NB4 (cell line): ENCODE data around the gene TSPAN18.

Experiments used
- MYC ChIP-seq: IDR thresholded peaks from 2 replicates; pipeline ENCODE4 v1.6.1; 2011; ENCODE audit warnings: low read depth, low read length
- POLR2A ChIP-seq: IDR thresholded peaks from 2 replicates; pipeline ENCODE4 v1.6.1; 2011; ENCODE audit warnings: mild to moderate bottlenecking; ENCODE audit not compliant: insufficient read length; ENCODE audit errors: extremely low read depth
- TF ChIP-seq, protein P1 (sequence below): IDR thresholded peaks from one replicate; pipeline ENCODE4 v1.5.1; 2012; ENCODE audit warnings: low read depth, low read length
- TF ChIP-seq, protein P2 (sequence below): IDR thresholded peaks from 2 replicates; pipeline ENCODE4 v1.6.1; 2011; ENCODE audit warnings: low read depth, low read length

GRCh38 chr11:44862558-44863101, 135.9 kb downstream of the TSPAN18 start:
- TF ChIP-seq, protein P1, sequence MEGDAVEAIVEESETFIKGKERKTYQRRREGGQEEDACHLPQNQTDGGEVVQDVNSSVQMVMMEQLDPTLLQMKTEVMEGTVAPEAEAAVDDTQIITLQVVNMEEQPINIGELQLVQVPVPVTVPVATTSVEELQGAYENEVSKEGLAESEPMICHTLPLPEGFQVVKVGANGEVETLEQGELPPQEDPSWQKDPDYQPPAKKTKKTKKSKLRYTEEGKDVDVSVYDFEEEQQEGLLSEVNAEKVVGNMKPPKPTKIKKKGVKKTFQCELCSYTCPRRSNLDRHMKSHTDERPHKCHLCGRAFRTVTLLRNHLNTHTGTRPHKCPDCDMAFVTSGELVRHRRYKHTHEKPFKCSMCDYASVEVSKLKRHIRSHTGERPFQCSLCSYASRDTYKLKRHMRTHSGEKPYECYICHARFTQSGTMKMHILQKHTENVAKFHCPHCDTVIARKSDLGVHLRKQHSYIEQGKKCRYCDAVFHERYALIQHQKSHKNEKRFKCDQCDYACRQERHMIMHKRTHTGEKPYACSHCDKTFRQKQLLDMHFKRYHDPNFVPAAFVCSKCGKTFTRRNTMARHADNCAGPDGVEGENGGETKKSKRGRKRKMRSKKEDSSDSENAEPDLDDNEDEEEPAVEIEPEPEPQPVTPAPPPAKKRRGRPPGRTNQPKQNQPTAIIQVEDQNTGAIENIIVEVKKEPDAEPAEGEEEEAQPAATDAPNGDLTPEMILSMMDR: no peak
- TF ChIP-seq POLR2A: no peak
- TF ChIP-seq, protein P2, sequence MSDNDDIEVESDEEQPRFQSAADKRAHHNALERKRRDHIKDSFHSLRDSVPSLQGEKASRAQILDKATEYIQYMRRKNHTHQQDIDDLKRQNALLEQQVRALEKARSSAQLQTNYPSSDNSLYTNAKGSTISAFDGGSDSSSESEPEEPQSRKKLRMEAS: no peak
- no peak for TF ChIP-seq MYC
